PC-9 (cell line): ENCODE data around the gene TOX2.

Experiments used
- EZH2 ChIP-seq: fragments of 200-600 bp; sonication (generic); IDR thresholded peaks from 2 replicates; pipeline ENCODE4 v1.8.0; 2017; ENCODE audit warnings: antibody characterized with exemption, low read depth
- TF ChIP-seq, protein P1 (sequence below): fragments of 200-600 bp; sonication (generic); conservative IDR thresholded peaks from 2 replicates; pipeline ENCODE4 v1.6.1; 2017; ENCODE audit warnings: mixed run types, antibody characterized with exemption, mild to moderate bottlenecking, moderate library complexity

DNA sequence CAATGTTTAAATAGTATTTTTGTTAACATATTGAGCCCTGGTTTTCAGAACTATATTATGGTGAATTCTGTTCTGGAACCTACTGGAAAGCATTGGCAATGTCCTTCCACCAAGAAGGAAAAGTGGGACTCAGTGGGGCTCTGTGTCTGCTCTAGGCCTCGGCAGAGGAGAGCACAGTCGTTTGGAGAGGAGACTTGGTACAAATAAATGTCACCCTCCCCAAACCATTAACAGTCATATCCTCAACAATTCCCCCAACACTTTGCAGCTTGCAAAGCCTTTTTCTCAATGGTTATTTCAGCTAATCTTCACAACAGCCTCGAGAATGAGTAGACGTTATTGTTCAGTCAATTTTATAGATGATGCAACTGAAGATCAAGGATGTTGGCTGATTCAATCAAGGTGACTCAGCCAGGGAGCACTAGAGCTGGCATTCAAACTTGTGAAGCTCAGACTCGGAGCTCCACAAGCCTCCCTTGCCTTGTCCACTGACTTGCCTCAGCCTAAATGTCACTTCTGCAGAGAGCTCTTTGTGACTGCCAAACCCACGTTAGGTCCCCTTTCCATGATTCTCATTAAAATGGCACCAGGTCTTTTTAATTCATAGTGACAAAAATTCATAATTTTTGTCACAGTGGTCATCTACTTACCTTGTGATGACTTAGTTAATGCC is 60.6 kb downstream of the TOX2 start:
- TF ChIP-seq, protein P1, sequence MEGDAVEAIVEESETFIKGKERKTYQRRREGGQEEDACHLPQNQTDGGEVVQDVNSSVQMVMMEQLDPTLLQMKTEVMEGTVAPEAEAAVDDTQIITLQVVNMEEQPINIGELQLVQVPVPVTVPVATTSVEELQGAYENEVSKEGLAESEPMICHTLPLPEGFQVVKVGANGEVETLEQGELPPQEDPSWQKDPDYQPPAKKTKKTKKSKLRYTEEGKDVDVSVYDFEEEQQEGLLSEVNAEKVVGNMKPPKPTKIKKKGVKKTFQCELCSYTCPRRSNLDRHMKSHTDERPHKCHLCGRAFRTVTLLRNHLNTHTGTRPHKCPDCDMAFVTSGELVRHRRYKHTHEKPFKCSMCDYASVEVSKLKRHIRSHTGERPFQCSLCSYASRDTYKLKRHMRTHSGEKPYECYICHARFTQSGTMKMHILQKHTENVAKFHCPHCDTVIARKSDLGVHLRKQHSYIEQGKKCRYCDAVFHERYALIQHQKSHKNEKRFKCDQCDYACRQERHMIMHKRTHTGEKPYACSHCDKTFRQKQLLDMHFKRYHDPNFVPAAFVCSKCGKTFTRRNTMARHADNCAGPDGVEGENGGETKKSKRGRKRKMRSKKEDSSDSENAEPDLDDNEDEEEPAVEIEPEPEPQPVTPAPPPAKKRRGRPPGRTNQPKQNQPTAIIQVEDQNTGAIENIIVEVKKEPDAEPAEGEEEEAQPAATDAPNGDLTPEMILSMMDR = no peak
- TF ChIP-seq EZH2 = no peak
